Cerebellar cortex (tissue), 1 donor: ENCODE results near the gene SDK2.

Source experiments
- DNase-seq: peaks from one replicate; pipeline ENCODE4 v3.0.0-alpha.2; 2015; ENCODE audit warnings: low spot score

The SDK2 gene

DNA sequence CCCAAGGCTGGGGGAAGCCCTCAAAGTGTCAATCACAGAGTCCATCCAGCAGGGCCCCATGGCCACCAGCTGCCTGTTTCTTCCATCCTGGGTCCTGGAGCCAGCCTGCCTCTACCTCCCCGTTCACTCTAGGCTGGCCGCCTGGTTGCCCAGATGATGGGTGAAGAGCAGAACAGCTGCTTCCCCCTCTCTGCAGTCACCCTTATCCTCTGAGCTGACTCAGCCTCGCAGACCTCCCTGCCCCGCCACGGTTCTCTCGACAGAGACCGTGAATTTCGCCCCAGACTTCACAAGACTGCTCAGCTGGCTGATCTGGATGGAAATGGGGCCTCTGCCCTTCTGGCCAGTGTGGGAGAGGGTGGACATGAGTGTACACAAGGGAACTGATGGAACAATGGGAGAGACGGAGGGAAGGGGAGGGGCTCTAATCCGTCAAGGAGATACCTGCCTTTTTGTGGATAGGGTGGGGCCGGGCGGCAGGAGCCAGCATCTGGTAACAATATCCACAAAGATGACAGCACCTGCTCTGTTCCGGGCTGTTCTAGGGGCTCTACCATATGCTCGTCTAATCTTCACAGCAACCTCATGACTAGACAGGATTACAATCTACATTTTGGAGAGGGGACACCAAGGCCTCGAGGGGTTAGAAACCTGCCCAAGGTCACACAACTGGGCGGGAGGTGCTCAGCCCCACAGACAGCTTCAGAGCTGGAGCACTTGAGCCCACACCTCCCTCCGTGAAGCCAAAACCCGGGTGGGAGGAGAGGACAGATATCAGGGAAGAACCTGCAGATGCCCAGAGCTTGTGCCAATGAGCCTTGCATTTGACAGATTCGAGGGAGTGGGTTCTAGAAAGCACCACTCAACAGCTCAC is 136.0 kb downstream of the SDK2 start:
- DNase-seq, result no peak

DNA sequence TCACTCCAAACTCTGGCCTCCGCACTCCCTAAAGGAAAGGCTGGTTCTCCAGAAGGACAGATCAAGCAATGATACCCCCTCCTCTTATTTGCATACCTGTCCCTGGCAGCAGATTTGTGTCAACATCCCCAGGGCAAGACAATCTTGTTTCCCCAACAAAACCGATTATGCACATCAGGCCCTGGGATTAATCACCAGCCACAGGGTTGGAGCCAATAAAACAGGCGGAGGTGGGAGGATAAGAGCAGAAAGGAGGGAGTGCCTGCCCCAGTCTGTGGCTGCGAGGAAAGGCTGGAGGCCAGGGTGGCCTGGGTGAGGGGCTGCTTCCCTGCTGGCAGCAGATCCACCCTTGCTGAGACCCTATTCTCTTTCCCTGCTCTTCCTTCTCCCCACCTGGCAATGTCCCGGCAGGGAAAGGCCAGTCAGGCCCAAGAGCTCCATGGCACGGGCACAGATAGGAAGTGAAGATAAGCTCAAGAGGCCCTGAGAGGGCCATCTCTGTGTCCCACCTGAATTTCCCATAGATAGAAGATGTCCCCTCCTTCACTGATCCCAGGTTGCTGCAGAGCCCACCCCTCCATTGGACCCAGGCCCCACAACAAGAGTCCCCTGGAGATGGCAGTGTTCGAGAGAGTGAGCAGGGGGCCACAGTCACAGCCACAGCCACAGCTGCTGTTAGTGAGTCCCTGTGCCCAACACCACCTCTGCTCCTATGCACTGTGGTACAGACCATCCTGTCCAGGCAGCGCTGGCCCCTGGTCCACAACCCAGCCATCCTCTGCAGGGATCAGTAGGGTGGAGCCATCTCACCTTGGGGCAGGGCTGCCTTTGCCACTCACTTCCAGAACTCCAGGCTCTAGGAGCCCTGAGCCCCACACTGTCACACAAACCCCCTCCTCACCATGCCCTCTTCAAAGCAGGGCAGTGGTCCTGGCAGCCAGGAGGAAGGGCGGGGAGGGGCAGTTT is 137.5 kb downstream of the SDK2 start:
- no peak for DNase-seq

DNA sequence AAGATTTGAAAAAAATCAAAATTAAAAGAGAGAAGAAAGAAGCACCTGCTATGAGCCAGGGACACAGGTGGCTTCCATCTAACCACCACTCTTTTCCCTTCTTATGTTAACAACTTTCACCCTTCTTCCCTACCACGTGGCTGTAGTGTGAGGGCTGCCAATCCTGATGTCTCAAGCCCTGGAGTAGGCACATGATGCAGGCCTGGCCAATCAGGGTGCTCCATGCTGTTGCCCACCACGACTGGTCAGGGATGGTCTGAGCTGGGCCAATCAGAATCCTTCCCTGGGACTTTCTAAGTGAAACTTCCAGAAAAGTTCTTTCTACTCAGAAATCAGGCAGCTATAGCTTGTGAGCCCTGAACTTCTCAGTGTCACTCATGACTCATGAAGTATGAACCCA is 140.7 kb downstream of the SDK2 start:
- no peak for DNase-seq

DNA sequence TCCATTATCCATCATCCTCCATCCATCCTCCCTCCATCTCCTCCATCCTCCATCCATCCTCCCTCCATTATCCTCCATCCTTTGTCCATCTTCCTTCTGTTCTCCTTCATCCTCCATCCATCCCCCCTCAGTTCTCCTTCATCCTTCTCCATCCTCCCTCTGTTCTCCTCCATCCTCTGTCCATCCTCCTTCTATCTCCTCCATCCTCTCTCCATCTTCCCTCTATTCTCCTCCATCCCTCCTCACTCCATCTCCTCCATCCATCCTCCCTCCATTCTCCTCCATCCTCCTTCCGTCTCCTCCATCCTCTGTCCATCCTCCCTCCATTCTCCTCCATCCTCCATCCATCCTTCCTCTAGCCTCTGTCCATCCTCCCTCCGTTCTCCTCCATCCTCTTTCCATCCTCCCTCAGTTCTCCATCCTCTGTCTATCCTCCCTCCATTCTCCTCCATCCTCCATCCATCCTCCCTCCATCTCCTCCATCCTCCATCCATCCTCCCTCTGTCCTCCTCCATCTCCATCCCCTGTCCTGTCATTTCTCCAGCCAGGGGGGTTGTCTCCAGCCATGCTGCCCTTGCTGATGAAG is 143.7 kb downstream of the SDK2 start:
- DNase-seq, result no peak

DNA sequence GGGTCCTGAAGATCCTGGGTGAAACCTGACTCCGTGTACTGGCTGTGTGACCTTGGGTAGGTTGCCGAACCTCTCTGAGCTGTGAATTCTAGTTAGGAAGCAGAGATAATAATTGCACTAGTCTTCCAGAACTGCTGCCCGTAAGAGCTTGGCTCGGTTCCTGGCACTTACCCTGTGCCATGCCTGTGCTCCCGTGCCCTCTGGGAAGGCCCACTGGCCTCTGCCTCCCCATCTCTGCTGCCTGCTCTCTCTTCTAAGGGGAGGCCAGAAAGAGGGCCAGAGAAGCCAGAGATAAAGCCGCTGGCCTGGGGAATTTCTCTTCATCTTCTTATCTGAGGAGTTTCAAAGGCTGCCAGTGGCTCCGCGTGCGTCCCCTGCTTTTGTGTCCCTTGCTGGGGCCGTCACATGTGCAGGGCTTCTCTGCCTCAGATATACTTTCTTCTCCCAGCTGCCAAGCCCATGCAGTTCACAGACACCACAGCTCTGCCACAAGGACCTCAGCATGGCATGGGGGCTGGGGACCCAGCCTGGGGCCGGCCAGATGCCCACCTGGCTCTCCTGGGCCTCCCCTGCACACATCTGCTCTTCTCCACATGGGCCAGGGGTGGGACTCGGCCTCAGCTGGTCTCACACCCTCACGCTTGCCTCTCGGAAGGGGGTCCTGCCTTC is 145.2 kb downstream of the SDK2 start:
- no peak for DNase-seq

DNA sequence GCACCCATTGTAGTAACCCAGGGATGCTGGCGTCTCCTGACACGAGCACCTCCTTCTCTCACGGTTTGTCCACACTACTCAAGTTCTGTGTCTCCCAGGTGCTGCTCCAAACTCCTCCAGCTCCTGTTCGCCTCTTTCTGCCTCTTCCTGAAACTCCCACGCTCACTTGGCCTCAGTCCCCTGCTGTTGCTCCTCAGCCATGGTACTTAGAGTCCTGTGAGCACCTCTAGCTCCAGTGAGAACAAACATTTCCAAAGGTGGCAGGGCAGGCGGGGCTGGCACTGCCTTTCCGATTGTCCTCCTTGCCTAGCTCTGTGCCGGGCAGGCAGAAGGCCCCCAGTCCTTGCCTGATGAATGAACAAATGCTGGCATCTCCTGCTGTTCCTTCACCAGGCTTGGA is 146.1 kb downstream of the SDK2 start:
- DNase-seq, result no peak

DNA sequence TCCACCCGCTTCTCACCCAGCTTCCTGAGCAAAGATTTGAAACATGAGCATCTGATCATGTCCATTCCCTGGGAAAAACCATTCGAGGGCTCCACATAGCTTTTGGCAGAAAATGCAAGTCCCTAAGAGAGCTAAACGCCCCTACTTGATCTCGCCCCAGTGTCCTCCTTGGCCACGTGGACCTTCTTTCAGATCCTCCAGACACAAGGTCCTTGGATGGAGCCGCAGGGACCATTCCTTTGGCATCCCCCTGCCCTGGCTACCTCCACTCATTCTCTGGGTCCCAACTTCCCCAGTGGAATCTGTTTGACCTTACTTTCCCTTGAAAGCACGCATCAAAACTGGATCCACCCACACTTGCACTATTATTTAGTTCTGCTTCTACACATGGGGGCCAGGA is 146.5 kb downstream of the SDK2 start:
- DNase-seq, result no peak

DNA sequence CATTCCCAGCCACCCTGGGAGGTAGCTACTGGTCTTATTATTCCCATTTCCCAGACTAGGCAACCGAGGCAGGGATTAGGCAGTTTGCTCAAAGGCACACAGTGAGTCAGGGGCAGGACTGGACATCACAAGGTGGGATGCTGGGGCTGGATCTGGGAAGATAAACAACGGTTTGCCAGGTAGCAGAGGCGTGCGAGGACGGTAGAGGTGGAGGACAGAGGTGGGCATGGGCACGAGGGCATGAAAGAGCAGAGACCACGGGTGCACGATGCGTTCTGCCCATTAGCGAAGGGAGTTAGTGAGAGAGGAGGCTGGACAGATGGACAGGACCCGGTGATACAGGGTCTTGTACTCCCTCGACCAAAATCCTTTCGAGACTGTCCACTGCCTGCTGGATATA is 148.0 kb downstream of the SDK2 start:
- no peak for DNase-seq

DNA sequence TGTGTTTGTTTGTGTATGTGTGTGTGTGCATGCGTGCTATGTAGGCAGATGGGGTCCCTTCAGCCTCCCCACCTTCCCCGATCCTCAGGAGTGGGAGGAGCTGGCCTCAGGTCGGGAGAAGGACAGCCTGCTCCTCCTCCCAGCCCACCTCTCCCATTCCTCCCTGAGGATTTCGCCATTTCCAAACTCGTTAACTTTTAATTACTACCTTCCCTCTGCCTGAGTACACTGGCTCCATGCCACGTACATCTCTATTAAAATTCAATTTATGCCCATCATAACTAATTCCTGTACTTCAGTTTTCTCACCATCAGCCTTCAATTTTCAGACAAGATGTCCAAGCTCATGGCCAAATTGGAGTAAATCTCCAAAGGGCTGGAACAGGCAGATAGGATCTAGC is 148.6 kb downstream of the SDK2 start:
- no peak for DNase-seq

DNA sequence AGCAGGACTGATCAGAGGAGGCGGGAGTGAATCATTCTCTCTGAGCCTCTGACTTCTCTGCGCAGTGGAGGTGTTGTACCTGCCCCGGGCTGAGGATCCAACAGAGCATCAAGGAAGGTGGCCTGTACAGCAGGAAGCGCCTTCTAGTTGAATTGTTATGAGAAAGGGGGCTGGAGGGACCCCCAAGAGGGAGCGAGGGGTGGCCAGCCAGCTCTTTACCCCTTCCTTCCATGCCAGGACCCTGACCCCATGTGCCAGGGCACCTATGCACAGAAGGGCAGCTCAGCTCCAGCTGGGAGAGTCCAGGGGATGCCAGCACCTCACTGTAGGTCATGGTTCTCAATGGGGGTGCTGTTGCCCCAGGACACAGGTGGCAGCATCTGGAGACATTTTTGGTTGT is 149.3 kb downstream of the SDK2 start:
- DNase-seq, result no peak

DNA sequence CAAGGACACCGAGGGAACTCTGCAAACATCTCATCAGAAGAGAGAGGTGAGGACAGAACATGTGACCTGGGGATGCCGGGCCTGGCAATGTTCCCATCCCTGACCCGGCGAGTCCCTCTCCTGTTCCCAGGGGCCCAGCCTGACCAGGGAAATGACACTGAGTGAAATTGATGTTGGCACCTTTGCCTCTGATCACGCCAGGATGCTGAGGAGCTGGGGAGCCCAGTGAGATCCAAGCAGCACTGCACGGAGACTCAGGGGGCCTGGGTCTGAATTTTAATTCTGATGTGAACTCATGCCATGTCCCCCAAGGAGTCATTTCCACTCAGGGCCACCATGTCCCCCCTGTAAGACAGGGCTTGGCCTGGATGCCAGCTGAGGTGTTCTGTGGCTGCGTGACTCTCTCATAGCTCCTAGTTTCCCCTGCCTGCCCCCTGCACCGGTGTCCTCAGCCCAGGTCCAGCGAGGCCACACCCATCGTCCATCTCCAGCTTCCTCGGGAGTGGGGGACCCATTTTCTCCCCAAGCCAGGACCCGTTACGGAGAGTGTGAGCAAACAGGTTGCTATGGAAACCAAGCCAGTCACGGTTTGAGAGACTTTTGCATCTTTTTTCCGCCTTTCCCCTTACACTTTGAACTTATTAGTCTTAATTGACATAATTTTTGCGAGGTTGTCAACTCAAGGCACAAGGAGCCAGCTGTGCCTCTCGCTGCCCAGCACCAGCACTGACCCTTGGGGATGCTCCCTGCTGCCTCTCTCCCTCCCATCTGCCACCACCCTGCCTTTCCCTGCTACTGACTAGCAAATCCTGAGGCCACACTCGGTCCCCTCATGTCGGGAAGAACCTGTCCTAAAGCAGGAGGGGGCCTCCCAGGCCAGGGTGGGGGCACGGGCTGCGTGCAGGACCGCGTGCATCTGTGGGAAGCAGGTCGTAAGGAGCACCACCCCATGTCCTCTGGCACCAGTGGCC is 150.0 kb downstream of the SDK2 start:
- DNase-seq, result no peak

DNA sequence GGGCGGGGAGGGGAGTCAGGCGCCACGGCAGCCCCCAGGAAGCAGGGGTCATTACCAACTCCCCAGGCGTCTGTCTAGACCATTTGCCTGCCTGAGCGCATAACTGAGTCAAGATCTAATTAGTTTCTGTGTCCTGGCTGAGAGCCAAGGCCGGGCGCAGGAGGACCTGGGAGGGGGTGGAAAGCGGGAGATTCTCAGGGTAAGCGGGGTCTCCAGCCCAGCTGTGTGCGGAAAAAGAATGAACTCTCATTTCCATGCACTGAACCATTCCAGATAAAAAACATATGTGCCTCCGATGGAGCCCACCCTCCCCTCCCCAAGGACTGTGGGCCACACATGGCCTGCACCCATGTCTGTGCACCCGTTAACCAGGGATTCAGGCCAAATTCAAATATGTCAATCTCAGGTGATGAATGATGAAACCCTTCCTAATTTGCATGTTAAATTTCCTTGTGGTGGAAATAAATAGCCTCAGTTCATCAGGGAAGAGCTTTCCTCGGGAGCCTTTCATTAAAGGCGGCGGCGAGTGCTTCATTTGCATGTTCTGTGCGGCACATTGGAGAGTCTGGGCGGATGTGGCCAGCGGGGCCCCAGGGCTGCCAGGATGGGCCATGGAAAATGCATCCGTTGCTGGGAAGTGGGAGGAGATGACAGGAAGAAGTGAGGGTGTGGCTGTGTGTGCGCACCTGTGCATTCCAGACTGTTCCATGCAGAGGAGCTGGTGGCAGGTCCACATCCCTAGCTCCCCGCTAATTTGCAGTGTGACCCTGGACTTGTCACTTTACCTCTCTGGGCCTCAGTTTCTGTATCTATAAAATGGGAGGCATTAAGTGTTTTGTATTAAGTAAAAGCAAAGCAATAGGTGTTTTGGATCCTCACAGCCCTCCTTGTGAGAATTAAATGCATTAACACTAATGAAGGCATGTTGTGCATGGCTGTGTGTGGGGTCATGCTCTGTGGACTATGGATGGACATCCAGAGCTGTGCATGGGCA is 151.1 kb downstream of the SDK2 start:
- DNase-seq, result no peak

DNA sequence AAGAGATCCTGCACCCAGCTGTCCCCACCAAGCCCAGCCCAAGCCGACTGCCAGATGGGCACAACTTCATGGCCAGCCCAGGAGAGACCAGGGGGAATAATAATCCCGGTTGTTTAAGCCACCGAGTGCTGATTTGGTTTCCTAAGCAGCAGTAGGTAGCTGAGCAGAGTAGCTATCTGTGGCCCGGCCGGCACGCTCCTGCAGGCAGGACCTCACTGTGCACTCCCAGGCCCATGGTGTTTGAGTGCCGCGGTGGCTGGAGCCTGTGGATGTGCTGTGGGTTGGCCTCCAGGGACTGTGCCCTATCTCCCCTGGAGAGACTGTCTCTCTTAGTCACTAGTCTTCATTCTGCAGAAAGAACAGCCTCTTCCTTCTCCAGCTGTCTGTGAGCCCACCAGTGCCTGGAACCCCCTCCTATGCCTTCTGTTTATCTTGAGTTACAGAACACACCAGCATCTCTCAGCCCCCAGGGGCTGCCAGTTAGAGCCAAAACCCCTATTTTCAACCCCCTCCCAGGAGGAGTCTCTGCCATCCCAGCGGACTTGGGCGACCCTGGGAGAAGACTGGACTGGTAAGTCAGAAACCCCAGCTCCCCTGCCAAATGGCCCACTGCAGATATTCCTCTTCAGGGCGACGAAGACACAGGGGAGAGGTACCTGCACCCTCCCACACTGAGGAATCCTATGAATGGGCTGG is 152.0 kb downstream of the SDK2 start:
- no peak for DNase-seq

DNA sequence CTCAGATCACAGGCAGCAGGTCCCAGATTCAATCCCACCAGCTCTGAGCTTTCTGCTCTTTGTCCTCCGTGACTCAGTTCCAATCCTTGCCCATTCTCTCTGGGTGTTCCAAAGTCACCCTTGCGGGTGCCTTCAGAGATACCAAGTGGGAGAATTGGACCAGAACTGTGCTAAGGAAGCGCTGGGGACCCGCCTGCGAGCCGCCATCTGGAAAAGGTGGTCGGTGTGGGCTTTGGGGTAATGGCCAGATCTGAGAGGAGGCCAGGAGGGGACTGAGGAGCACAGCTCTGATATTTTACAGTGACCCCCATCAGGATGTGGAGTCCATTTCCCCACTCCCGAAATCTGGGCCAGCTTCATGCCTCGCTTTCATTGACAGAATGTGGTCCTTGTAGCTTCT is 152.6 kb downstream of the SDK2 start:
- no peak for DNase-seq

DNA sequence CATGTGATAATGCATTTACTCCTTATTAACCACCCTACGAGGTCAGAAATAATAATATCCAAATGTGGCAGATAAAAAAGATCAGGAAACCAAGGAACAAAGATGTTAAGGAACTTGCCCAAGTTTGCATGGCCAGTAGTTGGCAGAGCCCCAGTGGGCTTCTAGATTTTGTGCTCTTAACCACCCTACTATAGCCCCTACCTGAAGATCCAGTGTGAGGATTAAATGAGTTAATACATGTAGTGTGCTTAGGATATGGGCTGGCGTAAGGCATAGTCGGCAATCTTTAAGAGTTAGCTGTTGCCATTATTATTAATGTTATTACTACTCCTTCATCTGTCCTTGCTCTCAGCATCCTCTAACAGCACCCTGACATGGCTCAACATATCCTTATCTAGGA is 153.4 kb downstream of the SDK2 start:
- DNase-seq, result no peak

DNA sequence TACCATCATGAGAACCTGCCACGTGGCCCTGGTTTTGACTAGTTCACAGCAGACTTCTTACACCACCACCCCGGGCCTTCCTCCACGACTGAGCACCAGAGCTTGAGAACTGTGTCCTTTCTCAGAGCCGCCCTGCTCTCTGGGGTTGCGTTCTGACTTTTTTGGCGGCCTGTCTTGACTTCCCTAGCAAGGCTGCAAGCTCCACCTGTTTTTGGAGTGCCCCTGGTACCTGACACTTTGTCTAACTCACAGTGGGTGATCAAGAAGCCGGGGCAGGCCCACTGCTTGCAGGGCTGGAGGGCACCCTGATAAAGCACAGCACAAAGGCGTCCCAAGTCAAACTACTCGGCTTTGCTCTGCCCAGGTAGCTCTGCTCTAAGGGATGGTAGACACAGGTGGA is 154.3 kb downstream of the SDK2 start:
- DNase-seq, result no peak

DNA sequence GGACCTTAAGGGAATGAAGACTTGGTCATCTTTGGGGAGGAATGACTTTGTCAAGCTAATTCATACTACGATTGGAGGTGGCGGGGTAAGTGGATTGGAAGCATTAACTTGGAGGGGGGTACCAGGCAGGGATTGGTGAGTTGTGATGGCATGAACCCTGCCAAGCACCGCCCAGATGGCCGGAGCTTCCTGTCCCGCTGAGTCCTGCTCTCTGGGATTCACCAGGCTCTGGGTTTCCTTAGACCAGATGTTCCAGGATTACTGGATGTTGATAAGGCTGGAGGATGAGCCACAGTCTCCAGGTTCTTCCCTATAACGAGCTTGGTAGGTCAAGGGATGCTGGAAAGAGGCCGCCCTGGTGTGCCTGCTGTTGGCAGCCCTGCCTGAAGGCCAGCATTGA is 154.9 kb downstream of the SDK2 start:
- no peak for DNase-seq

DNA sequence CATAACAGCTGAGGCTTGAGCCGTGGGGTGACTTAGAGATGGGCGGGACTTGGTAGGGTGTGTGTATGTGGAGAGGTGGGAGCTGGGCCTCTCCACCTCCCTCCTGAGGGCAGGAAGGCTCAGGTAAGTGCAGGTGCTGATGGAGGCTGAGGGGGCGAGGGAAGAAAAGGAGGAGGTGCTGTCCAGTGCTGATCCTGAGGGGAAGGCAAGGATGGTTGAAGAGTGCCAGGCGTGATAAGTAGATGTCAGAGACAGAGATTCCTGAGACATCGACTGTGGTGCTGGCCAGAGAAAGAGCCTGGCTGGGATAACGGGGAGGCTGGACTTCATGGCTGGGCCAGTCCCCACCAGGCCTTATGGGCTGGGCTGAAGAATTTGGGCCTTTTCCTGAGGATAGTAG is 159.1 kb downstream of the SDK2 start:
- DNase-seq, result no peak

DNA sequence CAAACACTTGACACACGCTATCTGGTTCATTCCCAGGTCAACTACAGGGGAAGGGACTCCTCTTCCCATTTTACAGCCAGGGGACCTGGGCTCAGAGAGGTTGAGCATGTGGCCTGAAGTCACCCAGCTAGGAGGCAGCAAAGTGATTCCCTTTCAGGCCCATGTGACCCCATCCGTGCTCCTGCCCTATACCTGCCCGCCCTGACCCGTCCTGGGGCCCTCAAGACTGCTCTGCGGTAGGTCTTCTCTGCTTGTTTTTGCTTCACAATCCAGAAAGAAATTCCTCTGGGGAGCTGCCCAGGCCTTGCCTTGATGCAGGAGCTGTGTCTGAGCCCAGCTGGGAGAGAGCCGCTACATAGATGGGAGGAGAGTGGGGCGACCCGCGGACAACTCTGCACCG is 161.4 kb downstream of the SDK2 start:
- no peak for DNase-seq
